AG09319 (cell line): ENCODE data around the gene SUN2.

Source experiments
- DNase-seq: peaks from one replicate; pipeline ENCODE4 v3.0.0-alpha.2; 2010; ENCODE audit warnings: low read depth; ENCODE audit errors: extremely low read depth
- TF ChIP-seq, protein P1 (sequence below): IDR thresholded peaks from 2 replicates; pipeline ENCODE4 v1.5.1; 2011; ENCODE audit warnings: low read depth, mild to moderate bottlenecking, inconsistent platforms, low read length, moderate library complexity

The SUN2 gene

DNA sequence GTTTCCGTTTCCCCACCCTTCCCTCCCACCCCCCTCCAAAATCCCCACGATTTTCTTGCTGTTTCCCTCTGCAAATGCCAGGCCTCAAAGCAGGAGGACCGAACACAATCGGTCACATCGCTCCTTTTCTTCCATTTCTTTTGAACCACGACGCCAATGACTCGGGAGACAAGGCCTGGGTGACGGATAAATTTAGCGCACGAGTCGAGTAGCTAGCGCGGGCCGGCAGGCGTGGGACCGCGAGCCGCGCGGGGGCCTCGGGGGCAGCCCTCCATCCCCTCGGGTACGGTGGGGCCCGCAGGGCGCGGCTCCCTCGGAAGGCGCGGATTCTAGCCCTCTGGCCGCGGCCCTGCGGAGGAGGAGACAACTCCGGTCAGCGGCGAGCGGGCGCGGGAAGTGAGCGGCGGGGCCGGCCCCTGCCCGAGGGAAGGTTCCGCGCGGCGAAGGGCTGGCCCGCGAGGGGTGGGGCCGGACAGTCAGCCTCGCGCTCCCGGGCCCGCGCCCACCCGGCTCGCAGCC, 55.5 kb downstream of the SUN2 start:
- TF ChIP-seq, protein P1, sequence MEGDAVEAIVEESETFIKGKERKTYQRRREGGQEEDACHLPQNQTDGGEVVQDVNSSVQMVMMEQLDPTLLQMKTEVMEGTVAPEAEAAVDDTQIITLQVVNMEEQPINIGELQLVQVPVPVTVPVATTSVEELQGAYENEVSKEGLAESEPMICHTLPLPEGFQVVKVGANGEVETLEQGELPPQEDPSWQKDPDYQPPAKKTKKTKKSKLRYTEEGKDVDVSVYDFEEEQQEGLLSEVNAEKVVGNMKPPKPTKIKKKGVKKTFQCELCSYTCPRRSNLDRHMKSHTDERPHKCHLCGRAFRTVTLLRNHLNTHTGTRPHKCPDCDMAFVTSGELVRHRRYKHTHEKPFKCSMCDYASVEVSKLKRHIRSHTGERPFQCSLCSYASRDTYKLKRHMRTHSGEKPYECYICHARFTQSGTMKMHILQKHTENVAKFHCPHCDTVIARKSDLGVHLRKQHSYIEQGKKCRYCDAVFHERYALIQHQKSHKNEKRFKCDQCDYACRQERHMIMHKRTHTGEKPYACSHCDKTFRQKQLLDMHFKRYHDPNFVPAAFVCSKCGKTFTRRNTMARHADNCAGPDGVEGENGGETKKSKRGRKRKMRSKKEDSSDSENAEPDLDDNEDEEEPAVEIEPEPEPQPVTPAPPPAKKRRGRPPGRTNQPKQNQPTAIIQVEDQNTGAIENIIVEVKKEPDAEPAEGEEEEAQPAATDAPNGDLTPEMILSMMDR = no peak
- DNase-seq = no peak

DNA sequence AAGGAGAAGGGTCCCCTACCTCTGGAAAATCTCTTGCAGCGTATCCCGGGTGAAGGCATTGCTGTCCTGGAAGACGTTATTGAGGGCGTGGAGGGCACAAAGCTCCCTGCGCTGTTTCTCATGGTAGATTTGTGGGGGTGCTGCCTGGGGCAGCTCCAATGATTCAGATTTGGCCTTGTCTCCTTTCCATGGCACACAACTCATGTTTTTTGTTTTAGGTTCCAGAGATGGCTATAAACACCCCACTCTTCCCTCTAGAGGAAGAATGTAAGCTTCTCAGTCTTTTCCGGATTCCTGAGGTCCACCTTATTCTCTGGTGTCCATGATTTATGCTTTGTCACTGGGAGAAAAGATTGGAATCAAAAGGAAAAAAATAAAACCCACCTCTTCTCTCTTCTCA, 56.0 kb downstream of the SUN2 start:
- TF ChIP-seq, protein P1 = no peak; the same call in 1 of the 2 replicates
- no peak for DNase-seq

DNA sequence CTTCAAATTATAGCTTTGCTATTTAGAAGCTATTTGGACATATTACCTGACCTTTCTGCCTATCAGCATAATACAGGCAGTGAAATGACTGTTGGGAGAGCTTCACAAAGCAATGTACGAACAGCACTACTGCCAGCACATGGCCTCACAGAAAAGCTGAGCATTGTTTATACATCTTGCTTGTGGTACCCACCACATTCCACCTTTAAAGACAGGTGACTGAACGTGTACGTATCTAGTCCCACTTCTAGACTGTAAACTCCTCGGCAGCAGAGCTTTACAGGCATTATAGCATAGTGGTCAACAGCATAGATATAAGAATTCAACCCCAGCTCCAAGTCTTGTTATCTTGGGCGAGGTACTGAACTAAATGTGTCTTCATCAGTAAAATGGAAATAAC, 56.7 kb downstream of the SUN2 start:
- DNase-seq = no peak
- TF ChIP-seq, protein P1 = no peak

DNA sequence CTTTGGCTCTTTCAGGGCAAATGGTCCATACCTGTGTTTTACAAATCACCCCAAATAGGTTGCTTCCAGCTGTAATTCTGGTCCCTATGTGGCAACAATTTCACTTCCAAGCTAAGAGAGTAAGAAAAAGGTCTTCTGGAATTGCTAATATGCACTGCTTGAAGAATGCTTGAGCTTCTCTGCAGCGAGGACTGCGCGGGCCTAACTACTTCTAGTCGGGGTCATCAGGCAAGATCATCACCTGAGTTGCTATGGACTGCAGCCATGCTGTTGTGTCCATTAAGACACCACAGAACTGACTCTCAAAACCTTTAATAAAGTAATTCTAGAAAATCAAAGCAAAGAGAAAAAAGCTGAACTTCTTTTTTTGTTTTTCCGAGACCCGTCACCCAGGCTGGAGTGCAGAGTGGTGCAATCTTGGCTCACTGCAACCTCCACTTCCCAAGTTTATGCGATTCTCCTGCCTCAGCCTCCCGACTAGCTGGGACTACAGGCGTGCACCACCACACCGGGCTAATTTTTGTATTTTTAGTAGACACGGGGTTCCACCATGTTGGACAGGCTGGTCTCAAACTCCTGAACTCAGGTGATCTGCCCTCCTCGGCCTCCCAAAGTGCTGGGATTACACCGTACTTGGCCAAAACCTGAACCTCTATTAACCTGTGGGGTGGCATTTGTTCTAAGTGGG, 57.2 kb downstream of the SUN2 start:
- no peak for DNase-seq
- TF ChIP-seq, protein P1 = no peak

DNA sequence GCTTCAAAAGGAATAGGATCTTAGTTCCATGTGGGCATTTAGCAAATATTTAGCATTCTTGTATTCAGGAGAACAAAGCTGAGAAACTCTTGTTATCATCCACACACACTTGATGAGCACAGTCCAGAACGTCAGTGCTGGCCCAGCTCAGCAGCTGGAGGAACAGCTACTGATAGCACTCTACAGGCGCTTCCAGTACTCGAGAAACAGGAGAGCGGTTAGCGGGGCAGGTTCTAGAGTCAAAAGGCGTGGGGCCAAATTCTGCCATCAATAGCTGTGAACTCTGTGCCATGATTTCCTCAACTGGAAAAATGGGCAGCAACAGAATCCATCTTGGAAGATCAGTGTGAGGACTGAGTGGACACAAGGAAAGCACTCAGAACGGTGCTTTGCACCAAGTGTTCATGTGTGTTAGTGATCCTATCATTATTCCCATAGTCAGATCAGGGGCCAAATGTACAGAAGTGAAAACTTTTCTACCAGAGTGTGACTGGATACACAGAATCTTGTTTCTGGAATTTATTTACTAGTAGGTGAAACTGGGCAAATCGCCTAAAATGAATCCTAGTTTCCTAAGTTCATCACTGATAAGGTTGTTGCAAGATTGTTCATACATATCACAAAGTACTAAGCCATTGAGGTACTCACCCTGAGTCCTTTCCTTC, 58.2 kb downstream of the SUN2 start:
- no peak for DNase-seq
- TF ChIP-seq, protein P1 = no peak

DNA sequence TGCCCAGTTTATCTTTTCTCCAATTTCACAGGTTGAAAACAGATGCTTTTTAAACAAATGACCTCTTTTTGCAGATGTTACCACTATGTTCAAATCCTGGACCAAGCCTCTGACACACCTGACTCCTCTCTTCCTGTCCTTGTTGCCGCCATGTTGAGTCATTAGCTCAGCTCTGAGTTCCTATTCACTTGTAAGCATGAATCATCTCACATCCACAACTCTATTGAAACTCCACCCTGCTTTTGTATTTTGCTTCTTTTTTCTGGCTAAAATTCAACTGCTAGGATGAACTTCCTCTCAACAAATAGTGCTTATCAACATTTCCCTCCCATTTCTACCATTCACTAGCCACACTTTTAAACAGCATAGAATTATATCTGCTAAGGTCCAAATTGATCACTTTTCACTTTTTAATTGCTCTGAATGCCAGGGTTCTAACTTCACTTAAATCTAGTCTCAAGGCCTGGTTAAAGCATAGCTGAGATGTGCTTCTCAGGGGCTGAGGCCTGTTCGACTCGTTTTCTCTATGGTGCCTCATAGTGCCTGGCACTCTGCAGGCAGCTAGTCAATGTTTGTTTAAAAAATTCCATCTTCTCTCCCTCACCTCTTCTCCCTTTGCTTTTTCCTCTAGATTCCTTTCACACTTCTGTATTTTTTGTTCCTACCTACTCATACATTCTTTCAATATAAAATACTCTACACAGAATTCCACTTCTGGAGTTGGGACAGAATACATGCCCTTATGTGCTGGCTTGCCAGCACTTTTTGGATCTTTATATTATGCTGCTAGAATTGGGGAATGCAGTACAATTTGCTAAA, 59.0 kb downstream of the SUN2 start:
- TF ChIP-seq, protein P1 = no peak
- peak; percentile 44 for DNase-seq
